Colonic mucosa (tissue), 4 donors: ENCODE results near the gene CAV3. TPM values are rescaled to one million over a fixed set of nuclear protein-coding genes. Genes with fewer than 3 reads are reported as not detected.

Experiments used
- DNase-seq: peaks from one replicate; pipeline ENCODE4 v3.0.0-alpha.2; 2020
- H3K27ac ChIP-seq: fragments of 200-600 bp; one replicate; pipeline ENCODE4 v1.8.0; 2021
- H3K27me3 ChIP-seq: fragments of 200-600 bp; one replicate; pipeline ENCODE4 v1.8.0; 2021
- H3K36me3 ChIP-seq: fragments of 200-600 bp; one replicate; pipeline ENCODE4 v1.8.0; 2021
- H3K4me1 ChIP-seq: fragments of 200-600 bp; one replicate; pipeline ENCODE4 v1.8.0; 2021; ENCODE audit warnings: mild to moderate bottlenecking
- H3K4me3 ChIP-seq: fragments of 200-600 bp; one replicate; pipeline ENCODE4 v1.8.0; 2021
- H3K9ac ChIP-seq, 2 donors: one replicate each; pipeline ENCODE4 v1.7.0; 2013; ENCODE audit warnings: control low read depth in 2 of 2, low read depth in 2 of 2, low read length in 2 of 2
- H3K9me3 ChIP-seq: fragments of 200-600 bp; one replicate; pipeline ENCODE4 v1.8.0; 2021
- intact Hi-C: fragments of 100-400 bp; cut with DNase I; formaldehyde crosslinking; loops from one replicate; pipeline ENCODE4 v1.14.1; 2022
- total RNA-seq, 2 donors: library from RNA; stranded (reverse); fragmentation: NEBNext Ultra II Directional in 1 of 2; extraction: Animal tissue kit (Norgen Biotek cat#: 25700) in 1 of 2; gene quantifications; one replicate each; pipeline ENCODE4 v1.2.1, GENCODE V29; 2021
- TF ChIP-seq, protein P1 (sequence below): fragments of 200-600 bp; IDR thresholded peaks from one replicate; pipeline ENCODE4 v1.8.0; 2022; ENCODE audit warnings: antibody characterized with exemption, mild to moderate bottlenecking
- donor health status: healthy.
- donor health status: DM: no; HTN: no; CAD: no.
- donor health status: DM: no; HTN: no; CAD: no.

CAV3 gene
- total RNA-seq, 2 donors from 2014 or later, result not detected

DNA sequence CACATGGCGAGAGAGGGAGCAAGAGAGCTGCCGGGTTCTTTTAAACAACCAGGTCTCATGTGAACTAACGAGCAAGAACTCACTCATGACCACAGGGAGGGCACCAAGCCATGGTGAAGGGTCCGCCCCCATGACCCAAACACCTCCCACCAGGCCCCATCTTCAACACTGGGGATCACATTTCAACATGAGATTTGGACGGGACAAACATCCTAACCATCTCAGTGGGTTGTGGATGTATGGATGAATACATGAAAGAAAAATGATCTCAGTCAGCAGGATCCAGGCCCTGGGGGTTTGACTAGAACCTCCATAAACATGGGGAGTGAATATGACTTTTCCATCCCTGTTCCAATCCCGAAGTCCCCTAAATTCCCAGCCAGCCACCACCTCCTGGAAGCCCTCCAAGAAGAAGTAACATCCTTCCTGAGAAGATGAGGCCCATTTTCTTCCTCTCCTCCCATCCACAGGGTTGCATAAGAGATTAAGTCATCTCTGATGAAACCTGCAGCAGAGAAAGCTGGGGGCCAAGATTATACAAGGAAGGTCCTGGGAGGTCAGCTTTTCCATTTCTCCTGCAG is 9.5 kb downstream of the CAV3 start:
- Histone ChIP-seq H3K27ac (no peak overlapping the region), H3K9ac (no peak overlapping the region), H3K27me3 (no peaks in the 10 kb centered on the region), H3K4me1 (no peaks in the 10 kb centered on the region), H3K4me3 (no peak overlapping the region), H3K9me3 (no peaks in the 10 kb centered on the region), H3K36me3 (no peaks in the 10 kb centered on the region)
- DNase-seq, result no peak
- TF ChIP-seq, protein P1, sequence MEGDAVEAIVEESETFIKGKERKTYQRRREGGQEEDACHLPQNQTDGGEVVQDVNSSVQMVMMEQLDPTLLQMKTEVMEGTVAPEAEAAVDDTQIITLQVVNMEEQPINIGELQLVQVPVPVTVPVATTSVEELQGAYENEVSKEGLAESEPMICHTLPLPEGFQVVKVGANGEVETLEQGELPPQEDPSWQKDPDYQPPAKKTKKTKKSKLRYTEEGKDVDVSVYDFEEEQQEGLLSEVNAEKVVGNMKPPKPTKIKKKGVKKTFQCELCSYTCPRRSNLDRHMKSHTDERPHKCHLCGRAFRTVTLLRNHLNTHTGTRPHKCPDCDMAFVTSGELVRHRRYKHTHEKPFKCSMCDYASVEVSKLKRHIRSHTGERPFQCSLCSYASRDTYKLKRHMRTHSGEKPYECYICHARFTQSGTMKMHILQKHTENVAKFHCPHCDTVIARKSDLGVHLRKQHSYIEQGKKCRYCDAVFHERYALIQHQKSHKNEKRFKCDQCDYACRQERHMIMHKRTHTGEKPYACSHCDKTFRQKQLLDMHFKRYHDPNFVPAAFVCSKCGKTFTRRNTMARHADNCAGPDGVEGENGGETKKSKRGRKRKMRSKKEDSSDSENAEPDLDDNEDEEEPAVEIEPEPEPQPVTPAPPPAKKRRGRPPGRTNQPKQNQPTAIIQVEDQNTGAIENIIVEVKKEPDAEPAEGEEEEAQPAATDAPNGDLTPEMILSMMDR, result no peak
- intact Hi-C loops, result no loop called here

DNA sequence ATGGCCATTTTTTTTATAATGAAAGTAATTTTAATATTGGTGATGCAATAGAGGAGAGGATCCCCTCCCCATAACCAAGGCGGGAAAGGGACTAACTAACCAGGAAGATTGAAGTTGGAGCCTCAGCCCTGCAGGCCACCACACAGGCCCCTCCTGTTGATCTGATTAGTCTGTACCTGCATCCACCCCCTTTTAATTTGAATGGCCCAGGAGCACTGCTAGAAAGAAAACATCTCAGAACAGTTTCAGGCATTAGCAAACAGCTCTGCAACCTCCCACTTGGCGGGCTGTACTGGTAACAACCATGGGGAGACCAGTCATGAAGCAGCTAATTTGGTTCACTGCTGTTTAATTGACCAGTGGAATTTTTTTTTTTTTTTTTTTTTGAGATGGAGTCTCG is 10.3 kb downstream of the CAV3 start:
- intact Hi-C loops, result no loop called here

DNA sequence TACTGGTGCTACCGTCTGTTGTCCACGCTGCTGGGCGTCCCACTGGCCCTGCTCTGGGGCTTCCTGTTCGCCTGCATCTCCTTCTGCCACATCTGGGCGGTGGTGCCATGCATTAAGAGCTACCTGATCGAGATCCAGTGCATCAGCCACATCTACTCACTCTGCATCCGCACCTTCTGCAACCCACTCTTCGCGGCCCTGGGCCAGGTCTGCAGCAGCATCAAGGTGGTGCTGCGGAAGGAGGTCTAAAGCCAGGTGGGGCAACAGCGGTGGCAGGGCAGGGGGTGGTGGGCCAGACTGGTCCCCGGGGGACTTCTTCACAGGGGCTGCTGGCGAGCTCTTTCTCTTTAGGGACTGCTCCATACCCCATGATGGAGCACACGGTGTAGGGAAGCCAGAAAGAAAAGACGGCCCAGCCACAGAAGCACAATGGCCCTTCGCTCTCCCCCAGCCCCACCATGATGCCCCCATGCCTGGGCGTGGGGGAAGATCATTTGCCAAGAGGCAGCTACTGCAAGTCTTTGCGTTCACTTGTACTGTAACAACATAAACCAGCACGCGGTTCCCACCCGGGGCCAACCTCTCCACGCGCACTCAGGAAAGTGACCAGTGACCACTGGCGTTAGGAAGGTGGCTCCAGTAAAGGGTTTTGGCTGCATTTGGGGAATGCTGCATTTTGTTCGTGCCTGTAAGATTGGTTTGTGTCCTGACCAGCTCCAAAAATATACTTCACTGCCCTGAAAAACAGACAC is 12.2 kb downstream of the CAV3 start:
- intact Hi-C loops, result no loop called here
- no peak for DNase-seq
- H3K27me3 ChIP-seq, result no peaks in the 10 kb centered on the region

More for the DNA sequence above, 10.3 kb downstream of the CAV3 start:
- no peak overlapping the region for H3K4me3 ChIP-seq
- no peak overlapping the region for H3K27ac ChIP-seq
- TF ChIP-seq, protein P1, result no peak
- no peaks in the 10 kb centered on the region for H3K9me3 ChIP-seq
- no peak for DNase-seq
- no peaks in the 10 kb centered on the region for H3K4me1 ChIP-seq
- H3K27me3 ChIP-seq, result no peaks in the 10 kb centered on the region
- H3K36me3 ChIP-seq, result no peaks in the 10 kb centered on the region
- H3K9ac ChIP-seq, result no peak overlapping the region

DNA sequence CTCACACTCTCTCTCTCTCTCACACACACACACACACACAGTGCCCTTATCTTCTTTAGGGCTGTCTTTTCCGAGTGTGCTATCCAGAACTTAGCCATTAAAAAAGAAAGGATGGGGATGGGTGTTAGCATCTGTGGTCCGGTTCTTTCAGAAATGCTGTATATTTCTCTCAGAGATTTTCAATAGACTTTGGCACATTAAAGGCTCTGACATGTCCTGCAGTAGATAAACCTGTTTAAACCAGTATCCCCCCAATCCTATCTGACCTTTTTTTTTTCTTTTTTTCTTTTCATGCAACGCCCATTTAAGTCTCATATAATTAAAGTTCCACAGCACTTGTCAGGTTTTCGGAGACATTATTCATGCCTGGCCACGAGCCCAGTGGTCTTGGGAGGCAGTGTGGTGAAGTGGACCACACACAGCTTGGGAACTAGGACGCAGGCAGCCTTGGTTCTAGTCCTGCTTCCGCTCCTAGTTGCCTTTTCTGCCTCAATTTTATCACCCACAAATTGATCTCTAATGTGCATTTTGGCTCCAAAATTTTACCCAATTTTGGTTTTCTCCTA is 13.3 kb downstream of the CAV3 start:
- TF ChIP-seq, protein P1, result no peak
- Histone ChIP-seq H3K36me3 (no peaks in the 10 kb centered on the region), H3K27ac (no peak overlapping the region), H3K4me1 (no peaks in the 10 kb centered on the region), H3K4me3 (no peak overlapping the region), H3K9ac (no peak overlapping the region), H3K27me3 (no peaks in the 10 kb centered on the region), H3K9me3 (no peaks in the 10 kb centered on the region)
- no peak for DNase-seq
- intact Hi-C loops, result no loop called here

More for the DNA sequence above, 12.2 kb downstream of the CAV3 start:
- Histone ChIP-seq H3K27ac (no peak overlapping the region), H3K4me1 (no peaks in the 10 kb centered on the region), H3K9me3 (no peaks in the 10 kb centered on the region), H3K9ac (no peak overlapping the region), H3K36me3 (no peaks in the 10 kb centered on the region), H3K4me3 (no peak overlapping the region)
- TF ChIP-seq, protein P1, result no peak

DNA sequence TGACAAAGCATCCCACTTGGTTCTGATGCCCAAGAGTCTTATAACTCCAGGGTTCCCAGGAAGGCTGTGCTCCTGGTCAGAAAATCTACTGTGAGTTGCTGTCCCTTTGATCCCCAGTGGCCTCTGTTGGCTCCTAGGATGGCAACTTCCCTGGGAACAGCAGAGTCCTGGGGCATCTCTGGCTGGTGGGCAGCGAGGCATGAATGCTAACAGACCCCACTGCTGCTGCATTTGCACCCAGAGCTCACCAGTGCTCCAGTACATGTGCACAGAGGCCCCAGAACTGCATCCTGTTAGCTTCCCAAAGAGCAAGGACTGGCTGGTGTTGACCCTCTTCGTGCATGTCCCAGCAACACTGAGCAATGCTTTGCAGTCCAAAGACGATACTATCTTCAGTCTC is 15.7 kb downstream of the CAV3 start:
- Histone ChIP-seq H3K27ac (no peak overlapping the region), H3K4me1 (no peaks in the 10 kb centered on the region), H3K9me3 (no peaks in the 10 kb centered on the region), H3K36me3 (no peaks in the 10 kb centered on the region), H3K27me3 (no peaks in the 10 kb centered on the region), H3K4me3 (no peak overlapping the region), H3K9ac (no peak overlapping the region)
- DNase-seq, result no peak
- intact Hi-C loops, result no loop called here
- TF ChIP-seq, protein P1, result no peak
